HG03103 (cell line): ENCODE results near the gene MAP4K3.

Source experiments
- ATAC-seq: cut with Tn5 transposase; IDR thresholded peaks from one replicate; pipeline ENCODE4 v1.9.1; 2021; ENCODE audit warnings: low read depth; ENCODE audit not compliant: unreplicated experiment

The MAP4K3 gene

DNA sequence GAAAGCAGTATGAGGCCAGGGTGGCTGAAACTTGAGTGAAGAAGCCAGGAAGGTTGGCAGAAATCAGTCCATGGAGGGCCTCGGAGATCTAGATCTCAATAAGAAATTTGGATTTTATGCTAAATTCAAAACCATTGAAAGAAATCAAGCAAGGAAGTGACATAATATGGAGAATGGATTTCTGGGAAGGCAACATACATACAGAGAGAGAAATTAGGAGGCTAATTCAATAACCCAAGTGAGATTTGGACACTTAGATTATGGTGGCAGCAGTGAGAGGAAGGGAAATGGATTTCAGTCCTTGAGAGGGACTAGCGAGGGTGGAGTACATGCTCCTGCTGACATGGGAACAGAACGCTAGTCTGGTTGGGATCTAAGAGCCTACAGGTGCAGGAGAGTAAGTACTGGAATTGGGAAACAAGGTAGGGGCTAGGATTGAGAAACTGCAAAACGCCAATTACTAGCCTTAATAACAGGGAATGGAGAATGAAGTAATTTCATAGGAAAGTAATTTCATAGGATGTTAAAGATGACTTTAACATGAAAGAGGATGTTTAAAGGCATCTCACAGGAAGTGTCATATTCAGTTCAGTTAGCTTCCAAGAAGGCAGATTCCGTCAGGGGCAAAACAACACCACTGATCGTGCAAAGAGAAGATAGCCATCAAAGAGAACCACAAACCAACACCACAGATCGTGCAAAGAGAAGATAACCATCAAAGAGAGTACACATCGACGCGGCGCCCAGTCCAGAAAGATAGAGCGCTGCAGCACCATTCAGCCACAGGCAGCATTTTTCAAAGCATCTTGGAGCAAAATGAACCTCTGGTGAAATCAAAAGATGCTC, 220.5 kb downstream of the MAP4K3 start:
- no peak for ATAC-seq

GRCh38 chr2:39215545-39215944, 221.5 kb downstream of the MAP4K3 start:
- no peak for ATAC-seq

- no peak for ATAC-seq
These were observed 224.1 kb downstream of the MAP4K3 start for GRCh38 chr2:39213015-39213414.

DNA sequence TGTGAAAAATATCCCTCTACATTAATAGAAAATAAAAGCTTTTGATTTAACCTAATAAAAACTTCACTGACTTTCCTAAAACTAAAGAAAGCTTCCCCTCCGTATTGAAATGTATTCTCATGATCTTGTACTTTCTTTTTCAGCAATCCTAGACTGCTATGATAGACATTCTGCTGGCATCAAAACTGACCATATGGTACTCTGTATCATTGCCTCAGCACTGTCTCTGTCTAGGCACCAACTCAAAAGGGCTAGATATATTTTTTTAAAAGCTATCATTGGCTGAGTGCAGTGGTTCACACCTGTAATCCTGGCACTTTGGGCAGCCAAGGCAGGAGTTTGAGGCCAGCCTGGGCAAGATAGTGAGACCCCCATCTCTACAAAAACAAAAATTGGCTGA, 226.2 kb downstream of the MAP4K3 start:
- ATAC-seq, result no peak

GRCh38 chr2:39203382-39203781, 233.7 kb downstream of the MAP4K3 start:
- no peak for ATAC-seq

GRCh38 chr2:39202639-39203369, 234.3 kb downstream of the MAP4K3 start:
- ATAC-seq, result no peak
